ENCODE results near the gene DLG2. TPM values are rescaled to one million over a fixed set of nuclear protein-coding genes. Genes with fewer than 3 reads are reported as not detected.

The DLG2 gene
- total and polyA plus RNA-seq, 2 of the 8 experiments (the other 6 are each of a cell fraction or from before 2014, with no cell fraction given): 1.7 to 14.3 TPM

DNA sequence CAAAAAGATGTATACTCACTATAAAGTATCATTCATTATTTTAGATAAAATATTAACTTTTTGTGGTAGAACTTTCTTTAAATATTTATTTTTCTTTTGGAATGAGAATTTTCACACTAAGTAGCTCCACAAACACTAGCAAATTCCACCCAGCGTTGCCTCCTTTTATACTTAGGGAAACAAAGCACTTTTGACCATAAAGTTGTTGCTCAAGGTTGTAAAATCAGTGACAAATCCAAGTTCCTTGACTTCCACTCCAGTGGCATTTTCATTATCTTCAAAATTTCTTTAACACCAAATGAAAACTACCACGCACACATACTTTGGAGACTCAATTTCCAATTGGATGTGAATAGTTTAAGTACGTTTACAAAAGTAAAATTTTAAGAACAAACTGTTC, 431.2 kb downstream of the DLG2 start (continued):
- TF ChIP-seq, protein P1, sequence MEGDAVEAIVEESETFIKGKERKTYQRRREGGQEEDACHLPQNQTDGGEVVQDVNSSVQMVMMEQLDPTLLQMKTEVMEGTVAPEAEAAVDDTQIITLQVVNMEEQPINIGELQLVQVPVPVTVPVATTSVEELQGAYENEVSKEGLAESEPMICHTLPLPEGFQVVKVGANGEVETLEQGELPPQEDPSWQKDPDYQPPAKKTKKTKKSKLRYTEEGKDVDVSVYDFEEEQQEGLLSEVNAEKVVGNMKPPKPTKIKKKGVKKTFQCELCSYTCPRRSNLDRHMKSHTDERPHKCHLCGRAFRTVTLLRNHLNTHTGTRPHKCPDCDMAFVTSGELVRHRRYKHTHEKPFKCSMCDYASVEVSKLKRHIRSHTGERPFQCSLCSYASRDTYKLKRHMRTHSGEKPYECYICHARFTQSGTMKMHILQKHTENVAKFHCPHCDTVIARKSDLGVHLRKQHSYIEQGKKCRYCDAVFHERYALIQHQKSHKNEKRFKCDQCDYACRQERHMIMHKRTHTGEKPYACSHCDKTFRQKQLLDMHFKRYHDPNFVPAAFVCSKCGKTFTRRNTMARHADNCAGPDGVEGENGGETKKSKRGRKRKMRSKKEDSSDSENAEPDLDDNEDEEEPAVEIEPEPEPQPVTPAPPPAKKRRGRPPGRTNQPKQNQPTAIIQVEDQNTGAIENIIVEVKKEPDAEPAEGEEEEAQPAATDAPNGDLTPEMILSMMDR (IDR thresholded peaks at IDR 0.05; ENCODE audit: control extremely low read depth in 1 of 3, insufficient read depth in 1 of 3, low read depth in 1 of 3, low read length in 3 of 3): no peak
- TF ChIP-seq TBP (IDR thresholded peaks at IDR 0.05; ENCODE audit: low read depth, low read length) (no peak), RNF2 (IDR thresholded peaks at IDR 0.05; ENCODE audit: borderline replicate concordance, low read depth, low read length, missing control alignments, poor library complexity, severe bottlenecking) (no peak), GTF2F1 (IDR thresholded peaks at IDR 0.05; ENCODE audit: borderline replicate concordance, low read depth, low read length) (no peak)
- TF ChIP-seq, protein P2, sequence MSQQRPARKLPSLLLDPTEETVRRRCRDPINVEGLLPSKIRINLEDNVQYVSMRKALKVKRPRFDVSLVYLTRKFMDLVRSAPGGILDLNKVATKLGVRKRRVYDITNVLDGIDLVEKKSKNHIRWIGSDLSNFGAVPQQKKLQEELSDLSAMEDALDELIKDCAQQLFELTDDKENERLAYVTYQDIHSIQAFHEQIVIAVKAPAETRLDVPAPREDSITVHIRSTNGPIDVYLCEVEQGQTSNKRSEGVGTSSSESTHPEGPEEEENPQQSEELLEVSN (IDR thresholded peaks at IDR 0.05): no peak
